NOMO-1 (cell line): ENCODE measurements around the gene ZNF444.
A peak's percentile ranks its signal among the peaks of the same experiment; 100 is the strongest.

Source experiments
- DNase-seq, 2 experiments: peaks; one replicate each; lab custom pipeline; 2025; ENCODE audit not compliant: unreplicated experiment in 2 of 2; lab: John Stamatoyannopoulos, UW

The ZNF444 gene

DNA sequence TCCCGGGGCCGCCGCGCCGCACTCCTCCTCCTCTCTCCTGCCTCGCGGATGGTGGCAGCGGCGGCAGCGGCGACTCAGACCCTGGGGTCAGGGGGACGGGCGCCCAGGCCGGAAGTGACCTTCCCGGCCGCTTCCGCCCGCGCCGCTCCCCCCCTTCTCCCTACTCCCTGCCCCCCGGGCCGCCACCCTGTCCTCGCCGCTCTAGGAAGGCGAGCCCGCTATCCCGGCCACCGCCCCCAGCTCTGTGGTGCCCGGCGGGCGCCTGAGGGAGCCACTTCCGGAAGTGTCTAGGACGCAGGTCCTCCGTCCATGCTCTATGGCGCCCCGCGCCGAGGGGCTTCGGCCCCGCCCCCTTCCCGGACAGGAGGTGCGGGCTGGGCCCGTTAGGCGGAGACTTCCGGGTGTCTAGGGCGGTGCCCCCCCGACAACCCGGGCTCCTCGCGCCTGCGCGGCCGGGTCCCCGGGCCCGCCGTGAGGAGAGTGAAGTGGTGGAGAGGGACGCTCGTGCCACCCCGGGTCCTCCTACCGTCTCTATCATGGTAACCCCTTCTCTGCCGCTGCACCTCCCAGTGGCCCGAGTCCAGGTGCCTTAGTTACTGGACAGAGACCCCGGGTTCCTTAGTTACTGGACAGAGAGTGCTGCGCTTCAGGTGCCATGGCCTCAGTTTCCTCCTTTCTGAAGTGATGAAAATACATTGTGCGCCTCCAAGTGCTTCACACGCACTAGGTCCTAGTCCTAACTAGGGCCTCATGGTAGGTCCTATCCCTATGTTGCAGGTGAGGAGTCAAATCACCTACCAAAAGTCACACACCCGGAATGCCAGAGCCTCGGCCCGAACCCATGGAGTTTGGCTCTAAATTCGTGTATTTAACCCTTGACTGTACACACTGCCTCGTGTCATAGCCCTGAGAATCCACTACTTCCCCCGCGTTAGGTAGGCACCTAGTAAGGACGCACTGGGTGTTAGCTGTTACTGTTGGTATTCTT, 19.6 kb upstream of the ZNF444 start, which contains the start of gene ZNF787:
ZNF787 (minus strand) TSS at position 116 of the 988 bp plus-strand sequence. CDS start 18,078 bp downstream, outside the sequence.
- peak; percentile 89 to 92 for DNase-seq

DNA sequence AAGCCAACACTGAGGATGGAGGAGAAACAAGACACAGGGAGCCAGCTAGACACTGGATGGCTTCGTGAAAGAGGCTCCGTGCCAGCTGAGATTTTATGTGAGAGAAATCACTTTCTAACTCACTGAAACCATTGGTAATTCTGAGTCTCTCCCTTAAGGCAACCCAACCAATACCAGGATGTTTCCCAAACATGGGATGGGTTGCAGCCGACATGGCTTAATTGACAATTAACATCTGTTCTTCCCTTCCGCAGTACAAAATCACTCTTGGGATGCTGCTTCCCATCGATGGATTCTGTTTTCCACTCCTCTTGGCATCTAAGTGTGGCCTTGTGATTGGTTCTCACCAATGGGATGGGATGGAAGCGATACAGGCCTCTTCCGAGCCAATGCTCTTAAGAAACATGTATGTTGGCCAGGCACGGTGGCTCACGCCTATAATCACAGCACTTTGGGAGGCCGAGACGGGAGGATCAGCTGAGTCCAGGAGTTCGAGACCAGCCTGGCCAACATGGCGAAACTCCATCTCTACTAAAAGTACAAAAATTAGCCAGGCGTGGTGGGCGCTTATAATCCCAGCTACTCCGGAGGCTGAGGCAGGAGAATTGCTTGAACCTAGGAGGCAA, 17.7 kb upstream of the ZNF444 start:
- DNase-seq, result no peak

DNA sequence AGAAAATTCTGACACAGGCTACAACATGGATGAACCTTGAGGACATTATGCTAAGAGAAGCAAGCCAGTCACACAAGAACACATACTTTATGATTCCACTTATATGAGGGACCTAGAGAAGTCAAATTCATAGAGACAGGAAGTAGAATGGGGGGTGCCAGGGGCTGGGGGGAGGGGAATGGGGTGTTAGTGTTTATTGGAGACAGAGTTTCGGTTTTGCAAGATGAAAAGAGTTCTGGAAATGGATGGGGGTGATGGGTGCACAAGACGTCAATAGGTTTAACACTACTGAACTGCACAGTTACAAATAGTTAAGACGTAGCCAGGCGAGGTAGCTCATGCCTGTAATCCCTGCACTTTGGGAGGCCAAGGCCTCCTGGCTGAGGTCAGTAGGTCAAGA, 16.5 kb upstream of the ZNF444 start:
- no peak for DNase-seq

DNA sequence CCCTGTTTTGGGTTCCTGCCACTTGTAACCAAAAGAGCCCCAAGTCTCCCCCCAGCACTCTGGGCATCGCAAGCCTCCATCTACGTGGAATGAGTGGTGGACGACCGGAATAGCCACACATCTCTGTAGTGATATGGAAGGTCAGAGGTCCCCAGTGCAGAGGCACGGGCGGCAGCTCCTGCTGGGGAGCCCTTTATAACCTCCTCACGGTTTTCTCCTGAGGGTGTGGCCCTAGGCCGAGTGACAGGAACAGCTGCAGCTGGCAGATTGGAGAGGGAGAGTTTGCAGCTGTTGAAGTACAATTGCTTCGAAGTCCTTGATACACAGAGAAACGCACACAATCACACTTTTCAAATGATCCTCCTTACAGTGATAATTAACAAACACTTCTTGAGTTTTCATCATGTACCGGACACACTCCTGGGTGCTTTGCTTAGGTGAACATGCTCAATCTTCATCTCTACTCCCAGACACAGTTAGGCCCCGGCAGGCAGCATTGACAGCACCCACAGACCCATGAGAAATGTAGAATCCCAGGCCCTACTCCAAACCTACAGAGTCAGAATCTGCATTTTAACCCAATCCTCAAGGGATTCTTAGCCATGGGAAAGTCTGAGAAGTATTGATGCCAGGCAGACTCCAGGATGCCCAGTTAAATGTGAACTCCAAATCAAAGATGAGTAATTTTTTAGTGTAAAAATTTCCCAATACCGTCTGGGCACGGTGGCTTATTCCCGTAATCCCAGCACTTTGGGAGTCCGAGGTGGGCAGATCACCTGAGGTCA, 15.1 kb upstream of the ZNF444 start:
- no peak for DNase-seq

DNA sequence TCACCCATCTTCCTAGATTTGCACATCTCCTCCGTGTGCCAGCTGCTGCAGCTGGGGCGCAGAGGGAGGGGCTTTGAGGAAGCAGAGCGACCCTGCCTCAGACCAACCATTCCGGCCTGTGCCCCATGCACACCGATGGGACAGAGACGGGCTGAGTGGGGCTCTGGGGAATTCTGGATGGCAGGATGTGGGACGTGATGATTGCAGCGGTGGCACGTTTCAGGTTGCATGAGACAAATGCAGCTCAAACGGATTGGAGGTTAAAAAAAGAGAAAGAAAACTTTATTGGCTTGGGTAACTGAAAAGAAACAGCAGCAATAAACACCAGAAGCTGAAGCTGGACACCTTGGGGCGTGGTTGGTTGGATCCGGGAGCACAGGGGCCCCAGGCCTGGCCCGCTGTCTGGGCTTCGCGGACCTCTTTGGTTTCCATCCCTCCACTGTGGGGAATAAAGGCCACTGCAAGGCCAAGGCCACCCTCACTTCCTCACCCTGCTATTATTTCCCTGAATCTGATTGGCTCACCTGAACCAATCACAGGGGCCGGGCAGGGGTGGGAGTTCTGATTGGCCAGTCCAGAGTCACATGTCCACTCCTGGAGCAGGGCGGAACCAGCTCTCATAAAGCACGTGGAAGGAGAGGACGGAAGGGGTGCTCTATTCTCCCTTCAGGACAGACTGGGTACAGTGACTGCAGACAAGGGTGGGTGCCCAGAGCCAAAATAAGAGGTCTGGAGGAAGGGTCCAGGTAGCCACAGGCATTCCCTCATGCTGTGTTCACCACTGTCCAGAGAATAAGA, 13.9 kb upstream of the ZNF444 start:
- no peak for DNase-seq

DNA sequence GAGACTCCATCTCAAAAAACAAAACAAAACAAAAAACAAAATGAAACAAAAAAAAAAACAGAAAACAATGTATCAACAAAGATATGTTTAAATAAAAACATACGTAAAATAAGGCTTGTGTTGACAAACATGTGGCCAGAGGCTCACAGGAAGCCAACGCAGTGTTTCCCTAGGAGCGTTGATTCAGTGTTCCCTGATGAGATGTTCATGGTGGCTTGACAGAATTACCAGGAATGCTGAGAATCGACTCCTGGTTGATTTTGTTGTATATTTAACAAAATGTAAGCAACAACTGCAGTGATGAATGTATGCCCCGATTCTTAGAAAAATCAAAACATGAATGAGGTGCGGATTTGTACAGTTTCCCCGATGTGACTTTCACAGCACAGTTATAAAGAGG, 11.1 kb upstream of the ZNF444 start:
- DNase-seq, result no peak

DNA sequence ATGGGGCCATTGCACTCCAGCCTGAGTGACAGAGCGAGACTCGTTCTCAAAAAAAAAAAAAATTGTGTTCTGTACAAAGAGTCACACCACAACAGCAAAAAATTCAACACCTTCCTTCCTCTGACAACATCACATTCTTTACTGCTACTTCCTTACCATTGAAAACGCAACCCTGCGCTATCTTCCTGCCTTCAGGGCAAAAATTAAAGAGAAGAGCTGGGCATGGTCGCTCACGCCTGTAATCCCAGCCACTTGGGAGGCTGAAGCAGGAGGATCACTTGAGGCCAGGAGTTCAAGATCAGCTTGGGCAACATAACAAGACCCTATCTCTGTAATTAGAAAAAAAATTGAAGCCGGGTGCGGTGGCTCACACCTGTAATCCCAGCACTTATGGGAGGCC, 9.4 kb upstream of the ZNF444 start:
- no peak for DNase-seq

DNA sequence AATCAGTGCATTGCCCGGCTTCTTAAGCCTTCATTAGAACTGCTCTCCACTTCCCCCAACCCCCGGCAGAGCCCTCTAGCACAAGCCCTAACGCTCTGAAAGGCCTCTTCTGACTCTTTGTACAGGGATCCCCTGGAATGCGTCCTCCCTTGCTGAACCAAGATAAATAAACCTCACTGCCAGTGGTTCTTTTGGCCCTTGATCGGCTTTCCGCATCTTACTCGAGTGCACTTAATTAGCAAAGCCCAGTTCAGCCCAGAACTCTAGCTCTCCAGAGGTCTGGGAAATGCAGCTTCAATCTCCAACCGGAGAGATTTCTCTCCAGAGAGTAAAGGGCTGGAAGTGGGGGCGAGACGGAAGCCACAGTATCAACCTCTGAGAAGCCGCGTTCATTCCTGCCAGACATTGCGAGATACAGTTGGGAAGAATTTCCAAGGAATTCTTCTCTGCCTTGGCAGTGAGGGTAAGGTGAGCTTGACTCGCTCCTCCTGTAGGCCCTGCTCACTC, 8.7 kb upstream of the ZNF444 start:
- DNase-seq, result no peak

DNA sequence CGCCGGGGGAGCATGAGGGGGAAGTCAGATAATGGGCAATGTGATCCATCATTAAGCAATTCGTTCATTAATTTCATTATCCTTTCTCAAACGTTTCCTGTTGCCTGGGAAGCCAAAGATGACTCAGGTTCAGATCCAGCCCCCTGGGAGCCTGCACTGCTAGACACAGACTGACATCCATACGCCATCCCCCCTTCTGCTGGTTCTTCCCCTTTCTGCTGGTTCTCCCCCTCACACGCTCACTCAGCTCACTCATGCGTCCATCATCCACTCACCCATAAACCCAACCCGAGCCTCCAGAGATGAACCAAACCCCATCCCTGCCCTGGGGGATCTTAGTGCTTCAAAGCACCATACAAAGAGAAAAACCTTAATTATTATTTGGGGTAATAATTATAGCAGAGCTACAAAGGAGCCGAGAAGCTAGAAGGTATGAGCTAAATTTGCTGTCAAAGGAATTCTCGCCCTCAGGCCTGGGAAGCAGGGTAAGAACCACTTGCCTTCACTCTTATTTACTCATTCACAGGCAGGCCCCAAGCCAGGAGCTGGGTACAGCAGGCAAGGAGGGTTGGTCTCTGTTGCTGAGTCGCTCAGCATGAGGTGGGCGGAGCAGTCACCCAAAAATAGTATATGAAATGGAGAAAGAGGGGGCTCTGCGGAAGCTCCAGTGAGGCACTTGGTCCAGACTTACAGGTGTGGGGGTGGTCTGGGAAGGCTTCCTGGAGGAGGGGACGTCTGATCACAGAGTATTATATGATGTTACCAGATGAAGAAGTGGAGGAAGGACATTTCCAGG, 7.0 kb upstream of the ZNF444 start:
- peak; percentile 21 to 37 for DNase-seq

DNA sequence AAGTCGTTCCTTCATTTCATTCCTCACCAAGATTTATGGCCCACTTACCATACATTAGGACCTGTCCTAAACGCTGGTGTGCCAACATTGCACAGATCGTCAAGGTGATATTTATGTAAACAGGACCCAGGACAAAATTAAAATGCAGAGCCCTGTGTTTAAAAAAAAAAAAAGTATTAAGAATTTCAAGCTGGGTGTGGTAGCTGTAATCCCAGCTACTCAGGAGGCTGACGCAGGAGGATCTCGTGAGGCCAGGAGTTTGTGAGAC, 6.5 kb upstream of the ZNF444 start:
- DNase-seq, result peak in 1 of 2 experiments; percentile 17

DNA sequence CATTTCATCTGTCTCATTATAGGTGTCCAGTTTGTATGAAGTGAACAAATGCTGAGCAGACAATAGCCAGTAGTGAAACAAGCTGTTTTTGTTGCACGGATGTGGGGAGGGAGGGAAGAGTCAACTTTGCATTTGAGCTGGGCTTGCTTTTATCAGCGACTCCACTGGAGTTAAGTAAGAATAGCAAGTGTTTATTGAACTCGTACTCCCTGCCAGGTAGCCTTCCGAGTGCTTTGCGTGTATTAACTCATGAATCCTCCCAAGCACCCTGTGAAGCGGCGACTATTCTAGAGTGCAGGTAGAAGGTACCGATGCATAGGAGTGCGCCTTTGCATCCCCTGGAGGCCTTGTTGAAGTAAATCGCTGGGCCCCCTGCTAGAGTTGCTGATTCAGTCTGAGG, 4.7 kb upstream of the ZNF444 start:
- no peak for DNase-seq

DNA sequence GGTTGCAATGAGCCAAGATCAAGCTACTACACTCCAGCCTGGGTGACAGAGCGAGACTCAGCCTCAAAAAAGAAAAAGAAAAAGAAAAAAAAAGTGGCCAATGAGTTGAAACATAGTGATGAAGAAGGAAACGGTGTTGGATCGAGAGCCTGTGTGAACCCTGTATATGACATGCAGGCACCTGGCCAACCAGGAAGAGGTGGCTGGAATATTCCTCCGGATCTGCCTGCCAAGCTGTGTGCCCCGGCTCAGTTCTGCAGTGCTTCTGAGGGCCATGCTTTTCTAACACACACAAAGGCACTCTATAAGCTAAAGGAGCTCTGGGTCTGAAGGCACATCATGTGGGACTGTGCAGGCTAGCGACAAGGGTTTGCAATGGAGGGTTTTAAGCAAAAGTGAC, 3.7 kb upstream of the ZNF444 start:
- DNase-seq, result no peak

DNA sequence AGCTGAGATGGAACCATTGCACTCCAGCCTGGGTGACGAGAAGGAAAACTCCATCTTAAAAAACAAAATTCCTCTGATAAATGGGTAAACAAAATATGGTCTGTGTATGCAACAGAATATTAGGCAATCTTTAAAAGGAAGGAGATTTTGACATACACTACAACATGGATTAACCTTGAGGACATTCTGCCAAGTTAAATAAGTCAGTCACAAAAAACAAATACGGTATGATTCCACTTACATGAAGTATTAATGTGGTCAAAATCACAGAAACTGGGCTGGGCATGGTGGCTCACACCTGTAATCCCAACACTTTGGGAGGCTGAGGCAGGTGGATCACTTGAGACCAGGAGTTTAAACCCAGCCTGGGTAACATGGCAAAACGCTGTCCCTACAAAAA, 3.0 kb upstream of the ZNF444 start:
- no peak for DNase-seq

DNA sequence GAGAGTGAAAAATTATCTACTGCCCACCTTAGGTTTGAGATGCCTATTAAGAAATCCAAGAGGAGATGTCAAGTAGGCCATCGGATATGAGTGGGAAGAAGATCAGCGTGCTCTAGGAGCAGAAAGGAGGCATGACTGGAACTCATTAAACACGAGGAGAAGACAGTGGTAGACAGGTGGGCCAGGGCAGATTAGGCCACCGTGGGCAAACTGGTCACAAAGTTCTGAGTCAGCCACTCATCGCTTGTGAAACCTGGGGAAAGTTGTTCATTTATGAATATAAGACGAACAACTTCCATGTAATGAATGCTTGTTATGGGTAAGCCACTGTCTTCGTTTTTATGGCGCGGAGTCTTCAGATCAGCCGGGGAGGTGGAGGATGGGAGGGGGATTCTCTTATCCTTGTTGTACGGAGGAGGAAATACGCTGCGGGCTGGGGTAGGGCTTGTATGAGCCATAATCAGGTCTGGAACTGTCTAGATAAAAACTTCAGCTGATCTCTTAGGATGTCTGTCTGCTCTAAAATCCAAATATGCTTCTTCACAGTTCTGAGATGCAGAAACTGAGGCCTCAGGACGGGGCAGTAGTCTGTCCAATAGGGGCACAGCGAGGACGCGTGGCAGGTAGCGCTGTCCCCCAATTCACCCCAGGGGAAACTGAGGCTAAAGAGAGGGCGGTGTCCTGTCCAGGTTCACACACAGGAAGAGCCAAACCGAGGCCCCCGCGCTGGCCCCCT, 1.1 kb upstream of the ZNF444 start:
- DNase-seq, result peak in 1 of 2 experiments; percentile 8

DNA sequence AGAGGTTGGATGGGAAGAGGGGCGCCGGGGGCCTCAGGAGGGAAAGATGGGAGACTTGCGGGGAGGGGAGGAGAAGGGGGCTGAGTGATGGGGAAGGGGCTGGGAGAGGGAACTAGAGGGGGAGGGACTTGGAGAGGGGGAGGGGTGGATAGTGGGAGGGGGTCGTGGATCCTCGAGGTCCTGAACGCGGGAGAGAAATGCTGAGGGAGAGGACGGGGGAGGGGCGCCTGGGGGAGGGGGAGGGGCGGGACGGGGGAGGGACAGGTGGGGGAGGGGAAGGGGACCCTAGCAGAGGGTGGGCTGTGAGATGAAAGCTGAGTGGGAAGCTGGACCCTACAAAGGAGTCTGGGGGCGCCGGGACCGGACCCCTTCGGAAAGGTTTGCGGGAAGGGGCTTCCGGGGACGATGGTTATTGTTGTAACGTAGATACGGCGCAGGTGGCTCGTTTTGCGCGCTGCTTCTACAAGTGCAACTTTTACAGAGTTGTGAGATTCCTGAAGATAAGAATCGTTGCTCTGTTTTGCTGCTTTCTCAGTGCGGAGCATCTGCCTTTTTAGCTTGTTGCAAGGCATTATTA, 418 bp downstream of the ZNF444 start:
- no peak for DNase-seq

DNA sequence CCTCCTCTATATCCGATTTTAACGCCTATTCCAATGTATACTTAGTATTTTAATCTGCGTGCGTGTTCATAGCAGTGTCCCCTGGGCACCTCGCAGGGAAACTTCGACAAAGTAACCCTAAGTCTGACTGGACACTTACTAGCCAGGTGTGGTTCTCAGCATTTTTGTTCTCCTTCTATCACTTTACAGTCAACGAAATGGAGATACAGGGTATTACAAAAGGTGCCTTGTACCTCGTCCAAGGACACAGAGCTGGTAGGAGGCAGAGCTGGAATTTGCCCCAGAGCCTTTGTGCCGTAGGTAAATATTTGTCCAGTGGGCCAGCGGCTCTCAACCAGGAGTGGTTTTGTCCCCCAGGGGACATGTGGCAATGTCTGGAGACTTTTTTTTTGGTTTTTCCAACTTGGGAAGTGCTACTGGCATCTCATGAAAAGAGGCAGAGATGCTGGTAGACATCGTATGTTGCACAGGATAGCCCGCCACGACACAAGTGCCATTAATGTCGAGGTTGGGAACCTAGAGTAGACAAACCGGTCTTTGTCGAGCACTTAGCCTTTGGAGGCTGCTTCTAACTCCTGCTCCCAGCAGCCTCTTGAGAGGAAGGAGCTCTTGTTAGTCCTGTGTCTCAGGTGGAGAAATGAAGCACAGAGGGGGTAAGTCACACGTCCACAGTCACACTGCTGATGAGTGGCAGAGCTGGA, 1.1 kb downstream of the ZNF444 start:
- no peak for DNase-seq

DNA sequence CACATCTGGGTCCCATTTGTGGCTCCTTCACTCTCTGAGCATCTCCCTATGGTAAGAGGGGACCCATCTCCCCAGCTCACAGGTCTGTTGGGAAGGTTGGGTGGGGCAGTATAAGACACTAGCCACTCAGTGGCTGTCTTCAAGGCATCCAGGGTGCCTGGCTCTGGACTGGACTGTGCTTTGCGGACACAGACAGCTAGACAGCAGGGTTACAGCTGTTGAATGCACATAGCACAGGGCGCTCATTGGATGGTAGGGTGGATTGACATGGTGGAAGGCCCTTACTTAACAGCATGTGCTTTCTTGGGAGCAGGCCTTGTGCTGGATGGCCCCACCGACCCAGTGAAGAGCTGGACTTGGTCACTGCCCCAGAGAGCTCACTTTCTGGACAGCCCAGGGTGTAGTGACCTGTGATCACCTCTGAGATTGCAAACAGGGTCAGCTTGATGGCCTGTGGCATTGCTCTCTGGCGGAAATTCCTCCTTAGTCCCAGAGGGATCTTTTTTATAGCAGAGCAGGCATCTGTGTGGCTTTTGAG, 1.9 kb downstream of the ZNF444 start:
- DNase-seq, result no peak

DNA sequence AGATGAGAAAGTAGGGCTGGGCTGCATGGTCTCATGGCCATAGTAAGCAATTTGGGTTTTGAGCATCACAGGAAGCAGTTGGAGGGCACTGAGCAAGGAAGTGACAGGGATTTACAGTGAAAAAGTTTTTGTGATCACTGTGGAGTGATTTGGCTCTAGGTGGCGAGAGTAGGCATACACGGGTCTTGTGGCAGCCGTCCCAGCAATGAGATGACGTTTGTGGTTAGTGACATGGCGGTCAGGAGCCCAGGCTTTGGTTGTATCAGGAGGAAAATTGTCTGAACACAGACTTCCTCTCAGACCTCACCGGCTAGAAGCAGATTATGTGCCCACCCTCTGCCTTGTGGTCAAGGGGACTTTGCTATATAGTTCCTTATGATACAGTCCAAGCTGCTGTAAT, 3.3 kb downstream of the ZNF444 start:
- no peak for DNase-seq
